ENCODE results near the gene FCHO1. TPM values are rescaled to one million over a fixed set of nuclear protein-coding genes. Genes with fewer than 3 reads are reported as not detected.

FCHO1 gene
- polyA plus RNA-seq, 1 donor (not counting 4 experiments of a cell fraction or from before 2014, with no cell fraction given): 0.14 TPM

GRCh38 chr19:17802137-17802858, 51.0 kb downstream of the FCHO1 start:
- DNase-seq (ENCODE audit: low read depth, low spot score): no peak
- Histone ChIP-seq H3K79me2 (ENCODE audit: control insufficient read depth, insufficient read depth, low read length) (peaks cover 2% of the 10 kb centered on the region), H3K4me1 (ENCODE audit: control insufficient read depth, extremely low read depth, insufficient read depth, low read length) (peaks cover 9% of the 10 kb centered on the region), H3K4me2 (ENCODE audit: control insufficient read depth, extremely low read depth, insufficient read depth, low read depth, low read length) (no peak overlapping the region), H3K9ac (ENCODE audit: control insufficient read depth, extremely low read depth, insufficient read depth, low read length) (no peak overlapping the region), H3K36me3 (ENCODE audit: control insufficient read depth in 2 of 2, extremely low read depth in 1 of 2, insufficient read depth in 2 of 2, low read length in 2 of 2) (no peaks in the 10 kb centered on the region), H3K27ac (ENCODE audit: control insufficient read depth, insufficient read depth, low read length) (no peak overlapping the region), H3K4me3 (ENCODE audit: control insufficient read depth in 2 of 3, extremely low read depth in 1 of 3, insufficient read depth in 2 of 3, low read depth in 1 of 3, low read length in 3 of 3) (no peak overlapping the region), H4K20me1 (ENCODE audit: control insufficient read depth, extremely low read depth, insufficient read depth, low read length) (no peaks in the 10 kb centered on the region), H3K27me3 (ENCODE audit: control insufficient read depth, extremely low read depth, insufficient read depth, low read length) (no peaks in the 10 kb centered on the region), H3K9me3 (ENCODE audit: control insufficient read depth, low read depth, low read length) (no peaks in the 10 kb centered on the region), H3K9me1 (ENCODE audit: control insufficient read depth, extremely low read depth, insufficient read depth, low read length) (no peaks in the 10 kb centered on the region), H2AFZ (ENCODE audit: control insufficient read depth, low read length) (no peak overlapping the region)
- TF ChIP-seq CTCF (optimal IDR thresholded peaks at IDR 0.05 in 1 of 3, IDR thresholded peaks at IDR 0.05 in 1 of 3, conservative IDR thresholded peaks at IDR 0.05 in 1 of 3; ENCODE audit: extremely low read depth in 1 of 3, insufficient read depth in 2 of 3, low read length in 3 of 3) (no peak), EZH2 (IDR thresholded peaks at IDR 0.05; ENCODE audit: low read length) (no peak)
- dilution Hi-C loops (cut with MboI; ENCODE audit: extremely low pct_ligation_motif_present, low sequenced_read_pairs): no loop called here
- no peak for FAIRE-seq

- no peak overlapping the region for H3K4me3 ChIP-seq (ENCODE audit: control insufficient read depth in 2 of 3, extremely low read depth in 1 of 3, insufficient read depth in 2 of 3, low read depth in 1 of 3, low read length in 3 of 3)
- no peaks in the 10 kb centered on the region for H3K27me3 ChIP-seq (ENCODE audit: control insufficient read depth, extremely low read depth, insufficient read depth, low read length)
- dilution Hi-C loops (cut with MboI; ENCODE audit: extremely low pct_ligation_motif_present, low sequenced_read_pairs): no loop called here
- TF ChIP-seq EZH2 (IDR thresholded peaks at IDR 0.05; ENCODE audit: low read length): no peak
- no peak for TF ChIP-seq CTCF (optimal IDR thresholded peaks at IDR 0.05 in 1 of 3, IDR thresholded peaks at IDR 0.05 in 1 of 3, conservative IDR thresholded peaks at IDR 0.05 in 1 of 3; ENCODE audit: extremely low read depth in 1 of 3, insufficient read depth in 2 of 3, low read length in 3 of 3)
- H2AFZ ChIP-seq (ENCODE audit: control insufficient read depth, low read length): no peak overlapping the region
- H3K4me1 ChIP-seq (ENCODE audit: control insufficient read depth, extremely low read depth, insufficient read depth, low read length): no peaks in the 10 kb centered on the region
- no peak overlapping the region for H3K27ac ChIP-seq (ENCODE audit: control insufficient read depth, insufficient read depth, low read length)
- no peak overlapping the region for H3K9ac ChIP-seq (ENCODE audit: control insufficient read depth, extremely low read depth, insufficient read depth, low read length)
- no peak overlapping the region for H3K4me2 ChIP-seq (ENCODE audit: control insufficient read depth, extremely low read depth, insufficient read depth, low read depth, low read length)
- no peaks in the 10 kb centered on the region for H3K9me3 ChIP-seq (ENCODE audit: control insufficient read depth, low read depth, low read length)
- H4K20me1 ChIP-seq (ENCODE audit: control insufficient read depth, extremely low read depth, insufficient read depth, low read length): no peaks in the 10 kb centered on the region
- no peaks in the 10 kb centered on the region for H3K9me1 ChIP-seq (ENCODE audit: control insufficient read depth, extremely low read depth, insufficient read depth, low read length)
- peaks cover 0 to 2% of the 10 kb centered on the region in 2 experiments for H3K36me3 ChIP-seq (ENCODE audit: control insufficient read depth in 2 of 2, extremely low read depth in 1 of 2, insufficient read depth in 2 of 2, low read length in 2 of 2)
- DNase-seq (ENCODE audit: low read depth, low spot score): no peak
- H3K79me2 ChIP-seq (ENCODE audit: control insufficient read depth, insufficient read depth, low read length): no peaks in the 10 kb centered on the region
- FAIRE-seq: no peak
Measured at GRCh38 chr19:17803264-17803896, 52.1 kb downstream of the FCHO1 start.

All from keratinocyte (primary cell).